ENCODE data around the gene PLP2. TPM values are rescaled to one million over a fixed set of nuclear protein-coding genes. Genes with fewer than 3 reads are reported as not detected.

The PLP2 gene
- total RNA-seq, 2 donors from 2014 or later, result 1.9 to 2.0 TPM

DNA sequence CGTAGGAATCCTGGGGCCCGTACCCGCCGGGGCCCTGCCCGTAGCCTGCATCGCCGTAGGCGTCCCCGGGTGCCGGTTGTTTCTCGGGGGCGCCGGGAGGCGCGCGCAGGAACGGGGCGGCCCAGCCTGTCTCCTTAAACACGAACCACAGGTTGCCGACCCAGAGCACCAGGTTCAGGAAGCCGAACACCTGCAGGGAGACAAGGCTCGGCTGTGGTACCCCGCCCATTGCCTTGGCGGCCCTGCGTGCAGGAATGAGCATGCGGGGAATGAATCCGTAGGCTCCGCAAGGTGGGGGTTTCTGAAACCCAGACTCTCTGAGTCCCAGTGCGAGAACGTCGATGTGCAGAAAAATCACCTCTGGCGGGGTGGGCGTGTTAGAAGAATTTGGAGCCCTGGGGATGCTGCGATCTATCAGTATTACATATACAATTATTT lies 19.9 kb downstream of the PLP2 start:
- H3K27ac Mint-ChIP-seq, result peak overlapping the region; percentile 68
- Histone ChIP-seq H3K4me1 (ENCODE audit: control insufficient read depth, insufficient read depth, low read length) (no peaks in the 10 kb centered on the region), H3K27ac (ENCODE audit: low read depth, low read length) (no peak overlapping the region), H3K9ac (ENCODE audit: extremely low read depth, low read length, poor library complexity, severe bottlenecking) (peak overlapping the region; percentile 47), H3K9me3 (ENCODE audit: control insufficient read depth, low read length) (no peaks in the 10 kb centered on the region), H3K4me3 (ENCODE audit: low read length) (peak overlapping the region; percentile 83), H3K36me3 (ENCODE audit: control insufficient read depth, insufficient read depth, low read length) (no peaks in the 10 kb centered on the region), H3K27me3 (ENCODE audit: control insufficient read depth, insufficient read depth, low read length, poor library complexity, severe bottlenecking) (no peaks in the 10 kb centered on the region)
- peak overlapping the region; percentile 67 for H3K4me3 Mint-ChIP-seq
- no peaks in the 10 kb centered on the region for H3K27me3 Mint-ChIP-seq (ENCODE audit: insufficient read depth)
- no peaks in the 10 kb centered on the region for H3K36me3 Mint-ChIP-seq (ENCODE audit: low read depth)
- H3K9me3 Mint-ChIP-seq, result peaks cover 75% of the 10 kb centered on the region
- no peak for TF ChIP-seq CTCF (conservative IDR thresholded peaks at IDR 0.05)
- 0 to 1% methylated on average over 9 to 28 of the region's 34 CpGs for WGBS, 2 experiments (ENCODE audit: insufficient coverage in 1 of 2, insufficient read length in 1 of 2)
- H3K4me1 Mint-ChIP-seq, result peaks cover 3% of the 10 kb centered on the region
- no peak for DNase-seq

DNA sequence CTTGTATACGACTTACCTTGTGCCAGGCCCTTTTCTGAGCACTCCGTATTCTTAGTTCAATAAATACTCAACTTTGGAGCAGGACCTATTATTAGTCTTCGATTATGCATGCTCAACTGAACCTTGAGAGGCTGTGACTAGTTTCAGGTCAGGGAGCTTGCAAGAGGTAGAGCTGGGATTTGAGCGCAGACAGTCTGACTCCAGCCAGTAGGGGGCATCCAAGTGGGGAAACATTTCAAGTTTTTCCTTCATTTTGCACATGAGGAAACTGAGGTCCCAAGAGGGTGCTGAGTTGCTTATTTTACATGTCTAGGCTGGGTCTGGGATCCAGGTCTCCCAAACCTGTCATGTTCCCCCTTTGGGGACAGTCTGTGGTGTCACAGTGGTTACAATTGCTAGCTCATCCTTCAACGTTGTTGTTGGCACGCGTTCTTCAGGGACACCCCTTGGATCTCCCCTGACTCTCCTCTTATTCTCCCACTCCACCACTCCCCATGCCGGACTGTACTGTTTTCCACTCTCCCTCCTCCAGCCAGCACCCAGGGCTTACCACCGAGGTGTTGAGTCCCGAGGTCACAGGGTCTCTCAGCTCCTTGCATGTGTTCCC lies 21.1 kb downstream of the PLP2 start:
- TF ChIP-seq CTCF (conservative IDR thresholded peaks at IDR 0.05), result peak; percentile 75
- Histone ChIP-seq H3K27ac (ENCODE audit: low read depth, low read length) (no peak overlapping the region), H3K9ac (ENCODE audit: extremely low read depth, low read length, poor library complexity, severe bottlenecking) (no peak overlapping the region), H3K36me3 (ENCODE audit: control insufficient read depth, insufficient read depth, low read length) (no peaks in the 10 kb centered on the region), H3K27me3 (ENCODE audit: control insufficient read depth, insufficient read depth, low read length, poor library complexity, severe bottlenecking) (peaks cover 4% of the 10 kb centered on the region), H3K9me3 (ENCODE audit: control insufficient read depth, low read length) (no peaks in the 10 kb centered on the region), H3K4me3 (ENCODE audit: low read length) (no peak overlapping the region), H3K4me1 (ENCODE audit: control insufficient read depth, insufficient read depth, low read length) (no peaks in the 10 kb centered on the region)
- H3K4me3 Mint-ChIP-seq, result peak overlapping the region; percentile 67
- peaks cover 3% of the 10 kb centered on the region for H3K4me1 Mint-ChIP-seq
- 61 to 69% methylated on average over 3 to 10 of the region's 10 CpGs for whole genome bisulfite sequencing, 2 experiments (ENCODE audit: insufficient coverage in 1 of 2, insufficient read length in 1 of 2)
- peak; percentile 77 for DNase-seq
- no peaks in the 10 kb centered on the region for H3K36me3 Mint-ChIP-seq (ENCODE audit: low read depth)
- peaks cover 64% of the 10 kb centered on the region for H3K9me3 Mint-ChIP-seq
- peaks cover 1% of the 10 kb centered on the region for H3K27me3 Mint-ChIP-seq (ENCODE audit: insufficient read depth)
- no peak overlapping the region for H3K27ac Mint-ChIP-seq

- no peak for TF ChIP-seq CTCF (conservative IDR thresholded peaks at IDR 0.05)
- H3K36me3 Mint-ChIP-seq (ENCODE audit: low read depth), result no peaks in the 10 kb centered on the region
- H3K9me3 Mint-ChIP-seq, result peaks cover 65% of the 10 kb centered on the region
- Histone ChIP-seq H3K36me3 (ENCODE audit: control insufficient read depth, insufficient read depth, low read length) (no peaks in the 10 kb centered on the region), H3K27ac (ENCODE audit: low read depth, low read length) (no peak overlapping the region), H3K4me3 (ENCODE audit: low read length) (no peak overlapping the region), H3K9me3 (ENCODE audit: control insufficient read depth, low read length) (no peaks in the 10 kb centered on the region), H3K27me3 (ENCODE audit: control insufficient read depth, insufficient read depth, low read length, poor library complexity, severe bottlenecking) (peaks cover 11% of the 10 kb centered on the region), H3K4me1 (ENCODE audit: control insufficient read depth, insufficient read depth, low read length) (no peaks in the 10 kb centered on the region), H3K9ac (ENCODE audit: extremely low read depth, low read length, poor library complexity, severe bottlenecking) (no peak overlapping the region)
- WGBS, 2 experiments (ENCODE audit: insufficient coverage in 1 of 2, insufficient read length in 1 of 2), result 93 to 100% methylated on average over 1 to 2 of the region's 2 CpGs
- no peak overlapping the region for H3K4me3 Mint-ChIP-seq
- peaks cover 7% of the 10 kb centered on the region for H3K4me1 Mint-ChIP-seq
- H3K27ac Mint-ChIP-seq, result no peak overlapping the region
- no peak for DNase-seq
- peaks cover 9% of the 10 kb centered on the region for H3K27me3 Mint-ChIP-seq (ENCODE audit: insufficient read depth)
Measured at GRCh38 chrX:49193542-49193964, 21.9 kb downstream of the PLP2 start.

Data from endodermal cell (in vitro differentiated cells).